ENCODE data around the gene LPCAT1. TPM values are rescaled to one million over a fixed set of nuclear protein-coding genes. Genes with fewer than 3 reads are reported as not detected.

Gene LPCAT1
- total and polyA plus RNA-seq, 2 of the 13 experiments (the other 11 are each of a cell fraction or from before 2014, with no cell fraction given): 29.8 to 90.6 TPM

GRCh38 chr5:1540831-1541701 lies 17.3 kb upstream of the LPCAT1 start:
- H3K4me2 ChIP-seq (ENCODE audit: low read depth, low read length): no peak overlapping the region
- H3K27me3 ChIP-seq (ENCODE audit: control insufficient read depth in 1 of 2, insufficient read depth in 2 of 2, low read length in 2 of 2): no peaks in the 10 kb centered on the region
- H3K4me1 ChIP-seq (ENCODE audit: insufficient read depth, low read length): peaks cover 35% of the 10 kb centered on the region
- no peaks in the 10 kb centered on the region for H3K9me3 ChIP-seq (ENCODE audit: low read length)
- no peaks in the 10 kb centered on the region for H4K20me1 ChIP-seq (ENCODE audit: insufficient read depth, low read length)
- ATAC-seq (peak; percentile 9; the same call in 1 of the 3 replicates), DNase-seq (ENCODE audit: low spot score) (no peak), FAIRE-seq (no peak)
- CTCF ChIA-PET (ENCODE audit: low intra/inter-chr PET ratio, low total read pairs): no interaction called here
- BruUV-seq (replicated peaks): no TSS peak
- TF ChIP-seq SP5 (CRISPR knock-in tag; IDR thresholded peaks at IDR 0.05; ENCODE audit: borderline replicate concordance, low read depth) (no peak), SOX6 (IDR thresholded peaks at IDR 0.05) (no peak), SOX6 (CRISPR knock-in tag; IDR thresholded peaks at IDR 0.05) (no peak), ZNF513 (CRISPR knock-in tag; conservative IDR thresholded peaks at IDR 0.05) (no peak), ZIK1 (CRISPR knock-in tag; IDR thresholded peaks at IDR 0.05; ENCODE audit: borderline replicate concordance, low read depth) (no peak), GPBP1L1 (CRISPR knock-in tag; IDR thresholded peaks at IDR 0.05) (no peak), ZNF768 (CRISPR knock-in tag; IDR thresholded peaks at IDR 0.05) (no peak), ZNF792 (CRISPR knock-in tag; IDR thresholded peaks at IDR 0.05) (no peak), KMT2A (CRISPR knock-in tag; IDR thresholded peaks at IDR 0.05) (no peak), ZNF800 (CRISPR knock-in tag; IDR thresholded peaks at IDR 0.05) (no peak), ZNF333 (CRISPR knock-in tag; IDR thresholded peaks at IDR 0.05; ENCODE audit: borderline replicate concordance) (no peak), HDAC2 (CRISPR knock-in tag; IDR thresholded peaks at IDR 0.05) (no peak), RXRB (CRISPR knock-in tag; IDR thresholded peaks at IDR 0.05; ENCODE audit: borderline replicate concordance) (no peak), FOXJ3 (CRISPR knock-in tag; IDR thresholded peaks at IDR 0.05; ENCODE audit: borderline replicate concordance) (no peak), PCBP2 (optimal IDR thresholded peaks at IDR 0.05; ENCODE audit: low read depth, low read length, poor library complexity, severe bottlenecking) (no peak)
- no peak overlapping the region for H3K27ac ChIP-seq (ENCODE audit: extremely low read length, insufficient read depth, low read length)
- H2AFZ ChIP-seq (ENCODE audit: low read length): no peak overlapping the region
- no peaks in the 10 kb centered on the region for H3K36me3 ChIP-seq (replicated peaks in 1 of 2; ENCODE audit: control insufficient read depth in 1 of 2, insufficient read depth in 2 of 2, low read length in 2 of 2)
- no peaks in the 10 kb centered on the region for H3K79me2 ChIP-seq (ENCODE audit: insufficient read depth, low read length)
- H3K9ac ChIP-seq (ENCODE audit: insufficient read depth, low read depth, low read length): no peak overlapping the region
- WGBS (ENCODE audit: low lambda C conversion rate): 33% methylated on average over 7 of the region's 11 CpGs
- intact Hi-C loops (cut with micrococcal nuclease; ENCODE audit: unreplicated experiment): no loop called here
- in situ Hi-C loops (cut with HindIII; ENCODE audit: extremely low pct_ligation_motif_present, low pct_unique_long_range_greater_than_20kb): no loop called here
- POLR2A ChIA-PET: no interaction called here
- H3K4me3 ChIP-seq (replicated peaks in 1 of 3; ENCODE audit: insufficient read depth in 1 of 3, low read depth in 2 of 3, low read length in 3 of 3): no peak overlapping the region

All from HepG2 (cell line).